ENCODE data around the gene MAP4K5.

Gene MAP4K5

DNA sequence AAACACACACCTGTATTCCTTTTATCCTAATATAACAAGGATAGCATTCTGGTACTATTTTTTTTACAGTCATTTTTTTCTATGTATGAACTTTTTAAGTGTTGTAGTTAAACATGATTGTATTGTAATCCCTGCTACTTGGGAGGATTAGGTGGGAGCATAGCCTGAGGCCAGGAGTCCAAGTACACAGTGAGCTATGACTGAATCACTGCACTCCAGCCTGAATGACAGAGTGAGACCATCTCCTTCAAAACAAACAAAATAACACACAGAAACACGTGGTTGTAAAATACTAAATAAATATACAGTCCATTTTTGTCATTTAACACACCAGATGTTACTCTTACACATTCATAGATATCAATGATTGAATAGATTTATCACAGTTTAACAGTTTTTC is 56.9 kb downstream of the MAP4K5 start:
- DNase-seq: no peak

DNA sequence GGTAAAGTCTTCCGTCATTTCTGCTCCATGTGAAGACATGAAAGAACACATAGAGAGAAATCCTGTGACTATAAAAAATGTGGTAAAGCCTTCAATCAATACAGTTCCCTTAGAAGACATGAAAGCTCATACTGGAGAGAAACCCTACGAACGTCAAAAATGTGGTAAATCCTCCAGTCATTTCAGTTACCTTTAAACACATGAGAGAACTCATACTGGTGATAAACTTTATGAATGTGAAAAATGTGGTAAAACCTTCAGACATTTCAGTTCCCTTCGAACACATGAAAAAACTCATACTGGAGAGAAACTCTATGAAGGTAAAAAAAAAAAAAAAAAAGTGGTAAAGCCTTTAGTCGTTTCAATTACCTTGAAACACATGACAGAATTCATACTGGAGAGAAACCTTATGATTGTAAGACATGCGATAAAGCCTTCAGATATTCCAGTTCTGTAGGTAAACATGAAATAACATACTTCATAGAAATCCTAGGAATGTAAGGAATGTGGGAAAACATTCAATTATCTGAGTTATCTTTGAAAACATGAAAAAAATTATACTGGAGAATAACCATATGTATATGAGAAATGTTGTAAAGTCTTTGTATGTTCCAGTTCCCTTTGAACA is 60.4 kb downstream of the MAP4K5 start:
- DNase-seq: no peak

DNA sequence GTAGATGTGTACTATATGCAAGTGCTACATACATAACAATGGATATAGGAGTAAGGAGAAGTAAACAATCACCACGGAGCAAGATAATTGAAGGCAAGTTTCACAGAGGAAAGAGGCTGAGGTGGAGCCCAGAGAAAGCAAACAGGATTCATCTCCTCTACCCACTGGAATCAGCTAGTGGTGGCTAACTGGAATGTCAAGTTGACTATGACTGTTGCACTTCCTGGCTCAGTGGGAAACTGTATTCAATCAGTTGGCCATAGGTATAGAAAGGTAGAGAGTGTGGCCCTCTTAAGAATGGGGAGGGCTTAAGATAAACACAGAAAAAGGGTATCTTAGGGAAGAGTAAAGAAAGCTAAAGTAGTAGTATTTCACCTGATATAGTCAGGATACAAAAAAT is 62.4 kb downstream of the MAP4K5 start:
- no peak for DNase-seq

DNA sequence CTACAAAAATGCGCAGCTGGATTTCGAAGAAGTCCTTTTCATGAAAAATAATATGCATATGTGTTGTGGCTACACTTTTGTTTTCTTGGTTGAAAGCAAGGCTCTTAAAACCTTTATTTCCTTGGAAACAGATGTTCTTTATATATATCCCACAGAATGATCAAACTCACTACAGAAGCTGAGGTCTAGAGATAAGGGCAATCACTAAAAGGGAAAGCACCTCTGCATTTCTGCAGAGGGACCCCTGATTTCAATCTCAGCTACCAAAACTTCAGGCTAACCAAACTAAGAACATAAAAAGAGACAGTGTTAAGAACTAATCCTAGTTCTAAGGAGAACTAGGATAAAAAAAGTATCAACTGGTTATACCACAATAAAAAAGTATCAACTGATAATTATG is 70.3 kb downstream of the MAP4K5 start:
- no peak for DNase-seq

DNA sequence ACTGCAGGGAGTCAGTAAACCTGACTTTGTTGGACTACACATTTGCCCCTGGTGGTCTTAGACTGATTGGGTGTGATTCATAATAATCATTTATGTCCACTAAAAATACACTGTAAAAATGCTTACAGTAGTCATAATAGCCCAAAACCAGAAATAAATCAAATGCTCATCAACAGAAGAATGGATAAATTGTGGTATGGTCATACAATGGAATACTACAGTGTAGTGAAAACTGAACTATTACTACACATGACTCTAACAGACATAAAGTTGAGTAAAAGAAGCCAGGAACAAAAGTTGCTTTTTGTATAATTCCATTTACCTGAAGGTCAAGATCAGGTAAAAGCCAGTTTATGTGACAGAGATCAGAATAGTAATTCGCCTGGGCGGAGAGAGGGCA is 78.5 kb downstream of the MAP4K5 start:
- DNase-seq: no peak

DNA sequence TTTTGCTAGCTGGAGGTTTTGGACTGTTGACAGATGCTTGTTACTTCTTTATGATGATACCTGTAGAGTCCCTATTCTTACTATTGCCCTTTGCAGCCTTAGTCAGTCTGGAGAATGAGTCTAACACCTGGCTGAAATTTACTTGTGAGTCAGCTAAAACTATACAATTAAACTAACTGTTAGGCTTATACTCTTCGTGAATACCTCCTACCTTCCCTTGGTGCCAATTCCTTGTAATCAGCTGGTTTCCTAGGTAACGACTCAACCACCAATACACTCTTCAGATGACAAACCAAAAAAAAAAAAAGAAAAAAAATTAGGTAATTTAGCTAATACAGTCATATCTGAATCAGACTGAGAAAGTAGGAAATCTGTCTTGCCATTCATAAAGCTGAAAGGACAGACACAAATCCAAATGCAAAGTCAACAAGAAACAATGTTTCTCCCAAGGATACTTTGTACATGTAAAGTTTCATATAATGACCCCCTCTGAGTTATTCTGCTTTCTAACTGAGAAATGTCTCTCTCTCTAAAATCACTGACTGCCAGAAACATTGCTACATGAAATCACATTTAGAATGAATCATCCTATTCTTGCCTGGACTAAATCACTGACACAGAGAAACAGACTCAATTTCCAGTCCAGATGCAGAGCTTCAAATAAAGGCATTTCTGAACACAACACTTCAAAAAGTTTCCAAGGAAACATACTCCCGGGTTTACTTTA is 79.2 kb downstream of the MAP4K5 start:
- DNase-seq: no peak

DNA sequence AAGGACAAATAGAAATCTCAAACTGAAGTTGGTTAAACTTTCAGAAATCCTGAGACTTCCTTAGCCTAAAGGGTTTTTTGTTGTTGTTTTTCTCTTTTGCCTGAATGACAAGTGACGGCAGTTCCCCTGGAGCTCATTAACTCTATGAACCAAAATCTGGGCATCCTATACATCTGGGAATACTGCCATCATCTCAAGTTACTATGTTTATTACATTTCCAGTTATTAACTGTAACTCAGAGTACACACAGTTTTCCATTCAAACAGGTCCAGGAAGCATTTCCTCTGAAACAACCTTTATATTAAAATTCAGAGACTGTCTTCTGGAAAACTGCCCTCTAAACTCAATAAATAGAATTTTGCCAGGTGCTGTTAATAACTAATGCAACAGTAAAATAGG is 80.1 kb downstream of the MAP4K5 start:
- DNase-seq: no peak

DNA sequence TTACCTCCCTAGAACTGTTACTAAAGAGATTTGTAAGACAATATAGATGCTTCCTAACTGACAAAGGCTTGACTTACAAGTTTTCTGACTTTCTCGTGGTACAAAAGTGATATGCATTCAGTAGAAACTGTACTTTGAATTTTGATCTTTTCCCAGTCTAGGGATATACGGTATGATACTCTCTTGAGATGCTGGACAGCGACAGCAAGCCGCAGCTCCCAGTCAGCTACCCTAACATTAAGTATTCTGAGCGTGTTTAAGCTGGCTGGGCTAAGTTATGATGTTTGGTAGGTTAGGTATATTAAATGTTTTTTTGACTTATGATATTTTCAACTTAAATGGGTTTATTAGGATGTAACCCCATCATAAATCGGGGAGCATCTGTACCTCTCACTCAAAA is 80.5 kb downstream of the MAP4K5 start:
- no peak for DNase-seq

DNA sequence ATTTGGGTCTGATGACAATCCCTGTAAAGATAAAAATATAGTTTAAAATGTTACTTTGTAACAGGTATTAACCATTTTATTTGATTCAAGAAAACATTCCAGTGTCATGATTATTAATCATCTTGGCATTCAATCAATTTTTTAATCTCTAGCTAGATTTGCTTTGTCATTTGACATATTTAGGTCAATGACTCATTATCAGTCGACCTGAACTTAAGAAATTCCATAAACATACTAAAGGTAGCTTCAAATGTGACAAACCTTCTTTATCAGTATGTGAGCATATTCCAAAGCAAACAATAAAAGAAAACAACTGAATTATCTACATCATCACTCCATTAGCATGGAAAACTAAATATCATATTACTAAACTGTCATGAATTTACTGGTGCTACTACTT is 84.9 kb downstream of the MAP4K5 start:
- no peak for DNase-seq

DNA sequence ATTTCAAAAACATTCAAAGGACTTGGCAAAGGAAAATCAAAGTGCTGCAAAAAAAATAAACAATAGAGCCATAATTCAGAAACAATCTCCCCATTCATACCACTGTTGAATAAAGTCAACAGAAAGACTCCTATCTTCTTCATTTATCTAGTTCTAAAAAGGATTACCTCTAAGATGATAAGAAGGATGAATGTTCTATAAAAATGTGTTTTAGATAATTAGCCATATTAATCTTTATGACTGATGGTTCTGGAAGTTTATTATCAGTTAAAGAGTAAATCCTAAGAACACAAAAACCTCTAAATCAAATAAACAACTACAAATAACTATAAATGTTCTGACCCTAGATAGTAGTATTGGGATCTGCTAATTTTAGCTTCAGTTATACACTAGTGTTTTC is 97.8 kb downstream of the MAP4K5 start:
- DNase-seq: no peak

DNA sequence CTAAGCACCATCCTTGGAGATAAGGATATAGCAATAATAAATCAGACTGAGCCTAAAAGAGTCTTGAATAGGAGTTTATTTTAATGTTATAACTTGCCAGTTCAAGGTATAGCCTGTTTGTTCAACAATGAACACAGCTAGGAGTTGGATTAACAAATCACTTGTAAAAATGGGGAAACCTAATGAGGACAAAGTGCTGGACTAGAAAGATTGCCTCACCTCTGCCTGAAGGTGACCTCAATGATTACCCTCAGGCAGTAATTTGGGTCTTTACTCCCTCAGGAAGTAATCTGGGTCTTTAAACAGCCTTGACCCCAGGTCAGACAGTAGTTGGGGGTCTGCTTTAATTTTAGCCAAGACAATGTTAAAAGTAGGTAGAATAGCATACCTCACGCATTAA is 100.2 kb downstream of the MAP4K5 start:
- no peak for DNase-seq

DNA sequence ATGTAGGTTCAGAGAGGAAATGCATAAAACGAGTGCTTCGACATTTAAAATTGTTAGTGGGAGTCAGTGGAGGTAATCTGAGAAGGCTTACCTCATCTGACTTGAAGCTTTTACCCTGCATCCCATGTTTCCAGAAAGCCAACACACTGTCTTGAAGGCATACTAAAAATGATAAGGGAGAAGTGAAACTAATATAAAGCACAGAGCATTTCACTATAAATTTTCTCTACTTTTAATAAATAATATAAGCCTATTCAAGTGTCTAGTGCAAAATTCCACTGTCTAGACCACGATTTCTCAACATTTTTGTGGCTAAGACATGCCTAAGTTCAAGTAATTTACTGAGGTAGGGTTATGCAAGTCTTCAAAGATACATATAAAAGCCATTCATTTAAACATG is 106.6 kb downstream of the MAP4K5 start:
- DNase-seq: no peak

DNA sequence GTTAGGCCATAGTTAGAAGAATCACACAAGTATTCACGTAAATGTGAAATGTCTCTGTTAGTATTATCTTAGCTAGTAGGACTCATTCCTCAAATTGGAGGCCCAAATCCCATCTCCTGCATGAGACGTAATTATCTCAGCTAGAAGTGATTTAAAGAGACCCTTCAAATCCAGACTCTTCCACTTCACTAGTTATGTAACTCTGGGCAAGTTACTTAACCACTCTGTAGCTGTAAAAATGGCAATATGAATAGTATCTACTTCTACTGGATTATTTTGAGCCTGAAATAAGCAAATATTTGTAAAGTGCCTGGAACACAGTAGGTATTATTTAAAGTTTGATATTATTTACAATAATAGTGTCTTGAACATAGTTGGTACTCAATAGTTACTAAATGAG is 107.3 kb downstream of the MAP4K5 start:
- no peak for DNase-seq

DNA sequence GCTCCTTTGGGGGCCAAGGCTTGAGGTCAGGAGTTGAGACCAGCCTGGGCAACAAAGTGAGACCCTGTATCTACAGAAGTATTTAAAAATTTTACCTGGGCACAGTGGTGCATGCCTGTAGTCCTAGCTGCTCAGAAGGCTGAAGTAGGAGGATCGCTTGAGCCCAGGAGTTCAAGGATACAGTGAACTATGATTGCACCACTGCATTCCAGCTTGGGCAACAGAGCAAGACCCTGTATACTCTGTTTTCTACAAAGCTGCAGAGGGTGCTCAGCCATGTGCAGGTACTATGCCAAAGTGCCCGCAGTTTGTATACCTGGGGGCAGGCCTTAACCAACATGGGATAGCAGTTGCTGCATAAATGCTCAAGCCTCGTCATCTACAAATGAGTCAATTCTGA is 108.8 kb downstream of the MAP4K5 start:
- DNase-seq: no peak

DNA sequence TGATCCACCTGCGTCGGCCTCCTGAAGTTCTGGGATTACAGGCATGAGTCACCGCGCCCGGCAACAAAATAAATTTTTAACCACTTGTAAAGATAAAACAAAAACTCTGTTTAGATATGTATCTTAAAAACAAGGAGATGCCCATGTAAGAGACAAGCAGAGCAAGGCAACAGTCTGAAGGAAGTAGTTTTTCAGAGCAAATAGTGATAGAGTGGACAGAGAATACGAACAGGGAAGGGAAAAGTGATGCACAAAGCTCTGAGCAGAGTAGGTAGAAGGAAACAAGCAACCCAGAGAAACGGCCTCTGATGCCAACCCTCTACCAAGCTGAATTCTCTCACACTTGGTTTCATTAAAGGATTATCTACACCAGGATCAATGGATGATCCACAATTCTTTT is 110.9 kb downstream of the MAP4K5 start:
- no peak for DNase-seq

DNA sequence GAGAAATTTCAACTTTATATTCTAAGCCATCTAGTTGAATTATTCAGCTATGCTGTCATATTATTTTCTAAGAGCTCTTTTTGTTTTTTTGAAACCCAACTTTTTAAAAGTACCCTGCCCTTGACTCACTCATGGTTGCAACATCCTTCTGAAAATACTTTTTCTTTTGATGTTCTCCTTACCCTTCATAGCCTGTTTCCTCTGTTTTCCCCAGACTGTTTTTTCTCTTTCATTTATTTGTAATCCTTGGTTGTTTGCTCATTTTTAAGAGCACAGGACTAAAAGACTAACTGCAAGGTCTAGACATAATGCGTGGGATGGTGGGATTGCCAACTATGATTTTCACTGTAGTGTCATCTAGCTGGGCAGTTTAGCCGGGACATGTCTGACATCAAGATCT is 114.5 kb downstream of the MAP4K5 start:
- DNase-seq: no peak

DNA sequence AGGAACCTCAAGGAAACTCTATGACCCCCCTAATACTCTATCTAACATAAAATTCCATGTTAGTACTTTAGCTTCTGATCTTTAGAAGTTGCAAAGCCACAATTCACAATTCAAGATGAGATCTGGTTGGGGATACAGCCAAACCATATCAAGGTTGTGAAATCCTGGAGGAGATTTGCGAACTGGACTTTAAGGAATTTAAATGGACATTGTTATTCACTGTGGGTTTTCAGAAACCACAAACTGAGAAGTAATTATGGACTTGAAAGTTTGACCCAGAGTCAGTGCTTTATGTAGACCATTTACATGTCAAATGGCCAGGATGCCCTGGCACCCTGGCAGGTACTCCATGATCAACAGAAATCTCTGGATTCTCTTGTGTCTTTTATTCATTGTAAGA is 121.4 kb downstream of the MAP4K5 start:
- DNase-seq: no peak

DNA sequence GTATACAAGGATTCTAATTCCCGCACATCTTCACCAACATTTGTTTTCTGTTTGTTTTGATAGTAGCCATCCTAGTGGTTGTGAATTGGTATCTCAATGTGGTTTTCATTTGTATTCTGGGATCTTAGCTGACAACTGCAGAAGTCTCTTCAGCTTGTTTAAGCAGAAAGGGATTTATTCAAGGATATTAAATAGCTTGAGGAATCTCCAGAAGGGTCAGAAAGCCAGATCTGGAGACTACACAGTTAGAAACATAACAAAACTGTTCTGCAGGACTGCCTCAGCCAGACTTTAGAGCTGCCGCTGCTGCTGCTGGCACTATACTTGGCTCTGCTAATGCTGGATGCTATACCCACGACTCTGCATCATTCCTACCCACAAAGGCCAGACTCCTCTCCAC is 122.3 kb downstream of the MAP4K5 start:
- no peak for DNase-seq

DNA sequence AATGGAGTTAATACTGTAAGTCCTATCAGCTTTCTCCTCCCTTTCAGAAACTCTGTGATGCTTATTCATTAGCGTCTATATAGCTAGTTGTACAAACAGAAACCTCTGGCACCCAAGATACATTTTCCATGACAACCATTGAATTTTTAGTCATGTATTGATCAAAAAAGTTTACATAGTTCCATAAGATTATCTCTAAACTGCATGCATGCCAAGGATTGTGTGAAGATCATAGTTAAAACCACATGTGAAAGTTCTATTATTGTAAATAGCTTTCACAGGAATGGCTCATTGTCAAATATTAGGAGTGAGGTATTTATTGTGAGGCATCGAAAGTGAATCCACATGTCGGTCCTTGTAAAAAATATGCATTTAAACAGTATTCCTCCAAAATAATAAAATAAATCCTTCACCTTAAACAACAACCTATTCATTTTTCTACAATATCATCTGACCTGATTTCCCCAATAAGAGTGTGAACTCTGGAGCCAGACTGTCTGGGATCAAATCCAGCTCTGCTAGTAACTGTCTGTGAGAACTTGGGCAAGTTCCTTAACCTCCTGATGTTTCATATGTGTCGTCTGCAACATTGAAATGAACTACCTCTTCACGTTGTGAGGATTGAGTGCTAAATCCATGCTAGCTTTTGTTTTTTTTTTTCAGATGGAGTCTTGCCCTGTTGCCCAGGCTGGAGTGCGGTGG is 125.1 kb downstream of the MAP4K5 start:
- DNase-seq: no peak

DNA sequence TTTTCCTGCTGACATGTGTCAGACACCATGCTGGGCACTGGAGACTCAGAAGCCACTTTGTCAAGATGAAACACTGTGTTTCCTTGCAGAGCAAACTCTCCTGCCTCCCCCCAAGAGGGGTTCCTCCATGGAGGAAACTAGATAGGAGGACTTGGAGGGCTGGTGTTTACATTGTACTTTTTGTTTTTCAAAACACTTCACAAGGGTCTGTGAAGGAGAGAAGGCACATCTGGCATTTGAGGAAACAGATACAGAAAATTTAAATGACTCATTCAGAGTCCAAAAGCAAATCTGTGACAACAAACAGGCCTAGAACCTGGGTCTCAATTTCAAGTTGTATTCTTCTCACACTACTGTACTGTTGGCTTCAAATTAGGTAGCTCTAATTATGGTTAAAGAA is 128.9 kb downstream of the MAP4K5 start:
- DNase-seq: no peak

DNA sequence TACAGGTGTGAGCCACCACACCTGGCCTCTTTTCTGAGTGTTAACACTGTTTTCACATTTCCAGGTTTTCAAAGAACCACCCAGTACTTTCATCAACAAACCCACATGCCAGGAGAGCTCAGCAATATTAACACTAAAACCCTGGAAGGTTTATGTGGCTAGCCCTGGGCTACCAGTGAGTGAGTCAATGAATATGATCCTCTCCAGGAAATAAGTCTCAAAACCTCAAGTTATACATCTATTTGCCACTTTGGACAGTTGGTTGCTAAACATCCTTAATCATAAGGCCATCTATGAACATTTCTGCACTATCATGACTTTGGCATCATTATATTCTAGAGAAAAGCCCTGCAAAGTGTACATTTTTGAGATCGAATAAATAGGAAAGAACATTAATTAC is 129.4 kb downstream of the MAP4K5 start:
- no peak for DNase-seq

DNA sequence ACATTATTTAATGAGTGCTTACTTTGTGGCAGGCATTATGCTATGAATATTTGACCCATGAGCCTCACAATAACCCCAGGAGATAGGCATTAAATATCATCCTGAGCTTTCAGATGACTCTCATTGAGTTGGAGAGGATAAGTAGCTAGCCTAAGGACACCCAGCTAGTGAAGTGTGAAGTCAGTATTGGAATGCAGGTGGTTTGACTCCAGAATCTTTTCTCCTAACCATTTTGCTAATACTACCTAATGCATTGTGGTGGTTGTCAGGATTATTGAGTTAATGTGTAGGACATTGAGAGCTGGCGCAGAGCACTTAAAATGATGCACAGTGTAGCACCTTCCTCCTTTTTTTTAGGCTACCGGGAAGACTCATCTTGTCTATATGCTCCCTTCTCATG is 131.9 kb downstream of the MAP4K5 start:
- DNase-seq: no peak

DNA sequence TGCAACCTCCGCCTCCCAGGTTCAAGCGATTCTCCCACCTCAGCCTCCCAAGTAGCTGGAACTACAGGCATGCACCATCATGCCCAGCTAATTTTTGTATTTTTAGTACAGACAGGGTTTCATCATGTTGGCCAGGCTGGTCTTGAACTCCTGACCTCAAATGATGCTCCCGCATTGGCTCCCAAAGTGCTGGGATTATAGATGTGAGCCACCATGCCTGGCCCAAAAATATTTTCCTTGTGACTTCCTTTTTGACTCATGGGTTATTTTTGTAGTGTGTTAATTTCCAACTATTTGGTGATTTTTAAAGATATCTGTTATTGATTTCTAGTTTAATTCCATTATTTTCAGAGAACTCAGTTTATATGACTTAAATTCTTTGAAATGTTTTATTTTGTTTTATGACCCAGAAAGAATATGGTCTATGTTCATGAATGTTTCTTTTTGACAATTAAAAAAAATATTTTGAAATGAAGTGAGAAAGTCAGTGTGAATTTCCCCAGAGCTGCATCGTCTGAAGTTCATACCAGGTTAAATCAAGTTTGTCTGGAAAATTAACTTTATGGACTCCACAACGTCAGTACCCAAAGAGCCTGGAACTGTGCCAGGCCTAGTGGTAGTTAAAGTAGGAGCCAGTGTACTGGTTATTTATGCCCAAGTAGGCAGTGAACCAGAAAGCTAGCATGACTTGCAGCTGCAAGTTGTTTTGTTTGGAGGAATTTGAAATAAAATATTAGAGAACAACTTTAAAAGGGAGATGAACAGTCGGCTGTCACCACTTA is 132.9 kb downstream of the MAP4K5 start:
- DNase-seq: no peak

DNA sequence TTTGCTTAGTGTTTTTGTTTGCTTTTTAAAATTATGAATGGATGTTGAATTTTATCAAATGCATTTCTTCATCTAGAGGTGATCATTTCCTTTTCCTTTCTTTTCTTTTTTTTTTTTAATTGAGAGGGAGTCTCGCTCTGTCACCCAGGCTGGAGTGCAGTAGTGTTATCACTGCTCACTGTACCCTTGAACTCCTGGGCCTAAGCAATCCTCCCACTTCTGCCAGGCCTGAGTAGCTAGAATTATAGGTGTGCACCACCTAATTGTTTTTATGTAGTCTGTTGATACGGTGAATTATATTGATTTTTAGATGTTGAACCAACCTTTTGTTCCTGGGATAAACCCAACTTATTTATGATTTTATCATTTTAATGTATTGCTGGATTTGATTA is 134.2 kb downstream of the MAP4K5 start:
- DNase-seq: no peak

All from CD4-positive, alpha-beta T cell treated with Interleukin-10 for 1 hour (primary cell).